ENCODE results near the gene GNG13. TPM values are rescaled to one million over a fixed set of nuclear protein-coding genes. Genes with fewer than 3 reads are reported as not detected.

GNG13 gene
- total and polyA plus RNA-seq, 9 of the 15 experiments (the other 6 are each of a cell fraction or from before 2014, with no cell fraction given): not detected

- TF ChIP-seq RBBP5 (IDR thresholded peaks at IDR 0.05; ENCODE audit: borderline replicate concordance, insufficient read depth, low read length, poor library complexity, severe bottlenecking) (peak; percentile 65), ETS1 (conservative IDR thresholded peaks at IDR 0.05; ENCODE audit: control insufficient read depth, low read depth, low read length) (peak; percentile 93), SIRT6 (IDR thresholded peaks at IDR 0.05; ENCODE audit: low read depth, low read length) (no peak), GABPB1 (CRISPR knock-in tag; IDR thresholded peaks at IDR 0.05) (peak; percentile 51; the same call in 1 of the 2 replicates), HDAC1 (IDR thresholded peaks at IDR 0.05) (peak in 1 of 2 experiments; percentile 93; a peak in 2 of 4 replicates), GATAD2B (IDR thresholded peaks at IDR 0.05; ENCODE audit: borderline replicate concordance) (0 out of 2 replicates have a peak, but pooled peaks have one; percentile 10), NFYB (IDR thresholded peaks at IDR 0.05; ENCODE audit: extremely low read depth, insufficient read length) (peak; percentile 48), TEAD4 (IDR thresholded peaks at IDR 0.05; ENCODE audit: low read length) (no peak), TEAD4 (CRISPR knock-in tag; IDR thresholded peaks at IDR 0.05; ENCODE audit: borderline replicate concordance) (no peak), SP1 (CRISPR knock-in tag; IDR thresholded peaks at IDR 0.05) (peak; percentile 68), CHD7 (IDR thresholded peaks at IDR 0.05; ENCODE audit: low read depth, low read length) (no peak)
- TF ChIP-seq, protein P1, sequence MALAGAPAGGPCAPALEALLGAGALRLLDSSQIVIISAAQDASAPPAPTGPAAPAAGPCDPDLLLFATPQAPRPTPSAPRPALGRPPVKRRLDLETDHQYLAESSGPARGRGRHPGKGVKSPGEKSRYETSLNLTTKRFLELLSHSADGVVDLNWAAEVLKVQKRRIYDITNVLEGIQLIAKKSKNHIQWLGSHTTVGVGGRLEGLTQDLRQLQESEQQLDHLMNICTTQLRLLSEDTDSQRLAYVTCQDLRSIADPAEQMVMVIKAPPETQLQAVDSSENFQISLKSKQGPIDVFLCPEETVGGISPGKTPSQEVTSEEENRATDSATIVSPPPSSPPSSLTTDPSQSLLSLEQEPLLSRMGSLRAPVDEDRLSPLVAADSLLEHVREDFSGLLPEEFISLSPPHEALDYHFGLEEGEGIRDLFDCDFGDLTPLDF (CRISPR knock-in tag; IDR thresholded peaks at IDR 0.05): no peak
Measured at GRCh38 chr16:788399-789126, 12.0 kb downstream of the GNG13 start, which contains the start of gene CHTF18 (continued).

Measured in K562 (cell line).